ENCODE results near the gene RPRD1A. TPM values are rescaled to one million over a fixed set of nuclear protein-coding genes. Genes with fewer than 3 reads are reported as not detected.
A peak's percentile ranks its signal among the peaks of the same experiment; 100 is the strongest.
"Not testable (repeated sequence)": the region's sequence is repeated elsewhere in the genome, so short reads cannot be mapped to it uniquely, and the experiment has no call there.

Gene RPRD1A
- total RNA-seq, 4 donors from 2014 or later, result 55.2 to 99.1 (median 71.1) TPM

GRCh38 chr18:35972197-35973000 is 95.0 kb downstream of the RPRD1A start, which contains the start of gene RMP24:
Gene RMP24 (plus strand): TSS chr18:35972679.
- TF ChIP-seq CTCF (IDR thresholded peaks at IDR 0.05) (peak in 2 of 4 experiments; percentile 8 to 22), POLR2A (IDR thresholded peaks at IDR 0.05) (peak; percentile 12 to 43)
- intact Hi-C loops (cut with DNase I; ENCODE audit: low total_unique reads), result no loop called here

GRCh38 chr18:35971661-35972196 is 95.6 kb downstream of the RPRD1A start:
- no peaks in the 10 kb centered on the region for H3K27me3 ChIP-seq
- no peaks in the 10 kb centered on the region for H3K36me3 ChIP-seq
- peaks cover 3 to 8% of the 10 kb centered on the region in 2 donors for H3K4me1 ChIP-seq
- H3K9me3 ChIP-seq, result no peaks in the 10 kb centered on the region
- intact Hi-C loops (cut with DNase I; ENCODE audit: low total_unique reads), result no loop called here
- H3K4me3 ChIP-seq, result peak overlapping the region; percentile 86 to 94
- TF ChIP-seq CTCF (IDR thresholded peaks at IDR 0.05) (no peak), POLR2A (IDR thresholded peaks at IDR 0.05) (no peak)
- no peak for DNase-seq
- peak overlapping the region; percentile 82 to 87 for H3K27ac ChIP-seq

More at GRCh38 chr18:35972197-35973000, 95.0 kb downstream of the RPRD1A start, which contains the start of gene RMP24:
- H3K4me3 ChIP-seq, result peak within 1 kb of the TSS; percentile 86 to 94
- H3K9me3 ChIP-seq, result no peaks in the 10 kb centered on the region
- H3K27ac ChIP-seq, result peak within 1 kb of the TSS; percentile 82 to 87
- DNase-seq, result peak; percentile 92 to 93
- H3K36me3 ChIP-seq, result no peaks in the 10 kb centered on the region
- H3K4me1 ChIP-seq, result peaks cover 3 to 8% of the 10 kb centered on the region in 2 donors
- no peaks in the 10 kb centered on the region for H3K27me3 ChIP-seq

GRCh38 chr18:35969676-35970075 is 97.7 kb downstream of the RPRD1A start:
- no peak for DNase-seq
- Histone ChIP-seq H3K27me3 (no peaks in the 10 kb centered on the region), H3K36me3 (no peaks in the 10 kb centered on the region), H3K27ac (no peak overlapping the region), H3K4me1 (peaks cover 3 to 8% of the 10 kb centered on the region in 2 donors), H3K9me3 (no peaks in the 10 kb centered on the region), H3K4me3 (no peak overlapping the region)
- intact Hi-C loops (cut with DNase I; ENCODE audit: low total_unique reads), result no loop called here
- TF ChIP-seq POLR2A (IDR thresholded peaks at IDR 0.05) (no peak), CTCF (IDR thresholded peaks at IDR 0.05) (no peak)

GRCh38 chr18:35968278-35968880 is 99.0 kb downstream of the RPRD1A start:
- intact Hi-C loops (cut with DNase I; ENCODE audit: low total_unique reads), result no loop called here
- no peak overlapping the region for H3K27ac ChIP-seq
- TF ChIP-seq CTCF (IDR thresholded peaks at IDR 0.05), result no peak
- TF ChIP-seq POLR2A (IDR thresholded peaks at IDR 0.05), result no peak
- H3K4me1 ChIP-seq, result peaks cover 3% of the 10 kb centered on the region in 2 donors
- no peaks in the 10 kb centered on the region for H3K9me3 ChIP-seq
- H3K36me3 ChIP-seq, result no peaks in the 10 kb centered on the region
- no peak overlapping the region for H3K4me3 ChIP-seq
- H3K27me3 ChIP-seq, result no peaks in the 10 kb centered on the region
- DNase-seq, result no peak

- H3K27ac ChIP-seq; DNase-seq; H3K4me3 ChIP-seq; H3K9me3 ChIP-seq; intact Hi-C loops (cut with DNase I; ENCODE audit: low total_unique reads); H3K36me3 ChIP-seq; H3K4me1 ChIP-seq; H3K27me3 ChIP-seq: not testable (repeated sequence)
These were observed 99.5 kb downstream of the RPRD1A start for GRCh38 chr18:35967866-35968265.

Data from uterus (tissue), 4 donors.